B cell (primary cell): ENCODE measurements around the gene BOK. TPM values are rescaled to one million over a fixed set of nuclear protein-coding genes. Genes with fewer than 3 reads are reported as not detected.

Experiments
- ATAC-seq: fragments of 200-7000 bp; cut with Tn5 transposase; one replicate; pipeline ENCODE4 v1.10.0; 2021; ENCODE audit warnings: low read depth, mild to moderate bottlenecking, moderate number of reproducible peaks, moderate library complexity
- CTCF ChIA-PET: fragments of 350-600 bp; sonication (Branson Sonifier 250); formaldehyde crosslinking; loops from one replicate; lab custom pipeline; 2021; ENCODE audit warnings: antibody characterized with exemption, inconsistent platforms; lab: Charles Lee
- POLR2A ChIA-PET: fragments of 350-600 bp; sonication (Branson Sonifier 250); formaldehyde crosslinking; loops from one replicate; lab custom pipeline; 2021; ENCODE audit warnings: antibody characterized with exemption; lab: Charles Lee
- DNase-seq: peaks from one replicate; pipeline ENCODE4 v3.0.0; 2013
- H2AFZ ChIP-seq: 2 replicates; pipeline ENCODE4 v1.6.1; 2012; ENCODE audit warnings: mild to moderate bottlenecking, low read depth, low read length; ENCODE audit not compliant: insufficient read depth, poor library complexity, severe bottlenecking
- H3K27ac ChIP-seq, 2 donors: 1 replicate in 1 of 2; 2 replicates in 1 of 2; pipeline ENCODE4 v1.5.1; 2012 to 2013; ENCODE audit warnings: low read length in 2 of 2, mild to moderate bottlenecking in 2 of 2, moderate library complexity in 1 of 2
- H3K27me3 ChIP-seq, 4 experiments: fragments of 200-600 bp in 1 of 4; sonication (generic) in 1 of 4; replicated peaks in 1 of 4; 1 replicate in 2 of 4; 2 replicates in 2 of 4; pipeline versions ENCODE4 v1.6.1 to v1.7.0; 2013 to 2016; ENCODE audit warnings: low read length in 3 of 4, mild to moderate bottlenecking in 2 of 4, mixed read lengths in 1 of 4, moderate library complexity in 1 of 4; ENCODE audit not compliant: insufficient read depth in 4 of 4, control insufficient read depth in 3 of 4; ENCODE audit errors: control extremely low read depth in 1 of 4
- H3K36me3 ChIP-seq, 2 experiments: replicated peaks in 1 of 2; 1 replicate in 1 of 2; 2 replicates in 1 of 2; pipeline versions ENCODE4 v1.6.1 to v1.7.1; 2013; ENCODE audit warnings: low read length in 1 of 2; ENCODE audit not compliant: insufficient read depth in 2 of 2, control insufficient read depth in 1 of 2; ENCODE audit errors: control extremely low read depth in 1 of 2, extremely low read depth in 1 of 2
- H3K4me1 ChIP-seq, 2 donors: fragments of 200-600 bp in 1 of 2; sonication (generic) in 1 of 2; 1 replicate in 1 of 2; 2 replicates in 1 of 2; pipeline versions ENCODE4 v1.5.1 to v1.6.1; 2013 to 2017; ENCODE audit warnings: low read length in 2 of 2; ENCODE audit not compliant: control insufficient read depth in 2 of 2, insufficient read depth in 2 of 2
- H3K4me2 ChIP-seq: replicated peaks from 2 replicates; pipeline ENCODE3; 2012; ENCODE audit warnings: mild to moderate bottlenecking, low read depth, low read length; ENCODE audit not compliant: poor library complexity, severe bottlenecking
- H3K4me3 ChIP-seq, 5 experiments: fragments of 200-600 bp in 1 of 5; sonication (generic) in 1 of 5; 1 replicate in 3 of 5; 2 replicates in 2 of 5; pipeline versions ENCODE4 v1.5.1 to v1.7.0; 2011 to 2016; ENCODE audit warnings: low read length in 4 of 5, mild to moderate bottlenecking in 4 of 5, low read depth in 2 of 5, control low read depth in 1 of 5, moderate library complexity in 1 of 5; ENCODE audit not compliant: insufficient read depth in 1 of 5; ENCODE audit errors: control extremely low read depth in 1 of 5, extremely low read depth in 1 of 5
- H3K79me2 ChIP-seq: fragments of 200-600 bp; sonication (generic); one replicate; pipeline ENCODE4 v1.6.0; 2016; ENCODE audit warnings: low read length; ENCODE audit not compliant: control insufficient read depth, insufficient read depth
- H3K9ac ChIP-seq: fragments of 200-600 bp; sonication (generic); 2 replicates; pipeline ENCODE4 v1.6.1; 2017; ENCODE audit warnings: mild to moderate bottlenecking, low read length, moderate library complexity
- H3K9me3 ChIP-seq, 3 donors: one replicate each; pipeline versions ENCODE4 v1.6.1 to v1.7.1; 2013; ENCODE audit warnings: low read length in 2 of 3; ENCODE audit not compliant: control insufficient read depth in 2 of 3, insufficient read depth in 1 of 3; ENCODE audit errors: control extremely low read depth in 1 of 3
- H4K20me1 ChIP-seq: 2 replicates; pipeline ENCODE4 v1.6.0; 2012; ENCODE audit warnings: mild to moderate bottlenecking, low read length; ENCODE audit not compliant: insufficient read depth, control insufficient read depth, poor library complexity, severe bottlenecking
- H3K27ac Mint-ChIP-seq: one replicate; pipeline ENCODE4 v1.8.0; 2021; ENCODE audit warnings: mixed read lengths
- H3K27me3 Mint-ChIP-seq: one replicate; pipeline ENCODE4 v1.8.0; 2021; ENCODE audit warnings: mixed read lengths
- H3K4me1 Mint-ChIP-seq: one replicate; pipeline ENCODE4 v1.8.0; 2021; ENCODE audit warnings: mixed read lengths
- H3K4me3 Mint-ChIP-seq: one replicate; pipeline ENCODE4 v1.8.0; 2021; ENCODE audit warnings: mixed read lengths
- H3K9me3 Mint-ChIP-seq: one replicate; pipeline ENCODE4 v1.8.0; 2022; ENCODE audit warnings: mixed read lengths; ENCODE audit not compliant: insufficient read depth
- EZH2 ChIP-seq: IDR thresholded peaks from 2 replicates; pipeline ENCODE4 v1.6.1; 2012; ENCODE audit warnings: borderline replicate concordance, low read depth, mild to moderate bottlenecking, moderate library complexity, low read length; ENCODE audit not compliant: insufficient read depth, poor library complexity, severe bottlenecking
- WGBS: methylation state at CpG from one replicate; pipeline ENCODE4 v1.1.5; 2013; ENCODE audit warnings: missing lambda C conversion rate; ENCODE audit not compliant: insufficient coverage; 5-methylcytosine and 5-hydroxymethylcytosine counted together
- intact Hi-C: fragments of 100-400 bp; cut with micrococcal nuclease; formaldehyde crosslinking; loops from one replicate; pipeline ENCODE4 v1.10.0; 2022
- polyA plus RNA-seq: library from polyadenylated mRNA; depleted of rRNA; stranded (reverse); fragments of >200 nt; gene quantifications from 2 replicates; pipeline ENCODE4 v1.2.3, GENCODE V29; 2012
- total RNA-seq, 2 donors: library from RNA; stranded (reverse); fragments of 120-200 nt in 1 of 2; gene quantifications; 1 replicate in 1 of 2; 2 replicates in 1 of 2; pipeline versions ENCODE4 v1.2.3 to v1.2.4, GENCODE V29; 2013 to 2022
- TF ChIP-seq, protein P1 (sequence below): fragments of 200-600 bp; IDR thresholded peaks from one replicate; pipeline ENCODE4 v1.8.0; 2022; ENCODE audit warnings: antibody characterized with exemption, mild to moderate bottlenecking

BOK gene
- total and polyA plus RNA-seq, 2 donors (not counting 1 experiment from before 2014, with no cell fraction given) = 0.10 to 0.22 TPM

GRCh38 chr2:241613017-241613780 is 54.7 kb downstream of the BOK start:
- TF ChIP-seq EZH2 = no peak
- TF ChIP-seq, protein P1, sequence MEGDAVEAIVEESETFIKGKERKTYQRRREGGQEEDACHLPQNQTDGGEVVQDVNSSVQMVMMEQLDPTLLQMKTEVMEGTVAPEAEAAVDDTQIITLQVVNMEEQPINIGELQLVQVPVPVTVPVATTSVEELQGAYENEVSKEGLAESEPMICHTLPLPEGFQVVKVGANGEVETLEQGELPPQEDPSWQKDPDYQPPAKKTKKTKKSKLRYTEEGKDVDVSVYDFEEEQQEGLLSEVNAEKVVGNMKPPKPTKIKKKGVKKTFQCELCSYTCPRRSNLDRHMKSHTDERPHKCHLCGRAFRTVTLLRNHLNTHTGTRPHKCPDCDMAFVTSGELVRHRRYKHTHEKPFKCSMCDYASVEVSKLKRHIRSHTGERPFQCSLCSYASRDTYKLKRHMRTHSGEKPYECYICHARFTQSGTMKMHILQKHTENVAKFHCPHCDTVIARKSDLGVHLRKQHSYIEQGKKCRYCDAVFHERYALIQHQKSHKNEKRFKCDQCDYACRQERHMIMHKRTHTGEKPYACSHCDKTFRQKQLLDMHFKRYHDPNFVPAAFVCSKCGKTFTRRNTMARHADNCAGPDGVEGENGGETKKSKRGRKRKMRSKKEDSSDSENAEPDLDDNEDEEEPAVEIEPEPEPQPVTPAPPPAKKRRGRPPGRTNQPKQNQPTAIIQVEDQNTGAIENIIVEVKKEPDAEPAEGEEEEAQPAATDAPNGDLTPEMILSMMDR = no peak
- ATAC-seq = no peak
- Histone ChIP-seq H3K27me3 (no peaks in the 10 kb centered on the region), H2AFZ (no peak overlapping the region), H3K79me2 (peaks cover 58% of the 10 kb centered on the region), H3K9me3 (no peaks in the 10 kb centered on the region), H3K9ac (no peak overlapping the region), H3K27ac (no peak overlapping the region), H3K4me1 (peaks cover 21 to 30% of the 10 kb centered on the region in 2 donors), H3K4me3 (no peak overlapping the region), H3K4me2 (no peak overlapping the region), H4K20me1 (peaks cover 17% of the 10 kb centered on the region), H3K36me3 (no peaks in the 10 kb centered on the region)
- no peaks in the 10 kb centered on the region for H3K27me3 Mint-ChIP-seq
- ChIA-PET CTCF (interaction anchor here (0.7 to 1.0 kb wide), 2 partner anchors 11 to 46 kb away, joined by 3 to 4 read pairs; no protein-coding TSS in a partner anchor), POLR2A (interaction anchor here (0.6 kb wide), 1 partner anchor 372 kb away, joined by 4 read pairs; no protein-coding TSS in a partner anchor)
- no peaks in the 10 kb centered on the region for H3K9me3 Mint-ChIP-seq
- H3K4me1 Mint-ChIP-seq = peaks cover 34% of the 10 kb centered on the region
- 95% methylated on average over 4 of the region's 15 CpGs for WGBS
- no peak overlapping the region for H3K27ac Mint-ChIP-seq
- DNase-seq = no peak
- intact Hi-C loops = no loop called here
- H3K4me3 Mint-ChIP-seq = no peak overlapping the region

GRCh38 chr2:241615041-241615440 is 56.5 kb downstream of the BOK start:
- ChIA-PET CTCF (interaction anchor here (1.2 kb wide), 1 partner anchor 25 kb away, joined by 3 read pairs; no protein-coding TSS in a partner anchor), POLR2A (no interaction called here)
- Histone ChIP-seq H3K4me2 (no peak overlapping the region), H4K20me1 (peaks cover 7% of the 10 kb centered on the region), H3K9ac (no peak overlapping the region), H3K4me1 (peaks cover 19 to 25% of the 10 kb centered on the region in 2 donors), H2AFZ (no peak overlapping the region), H3K79me2 (peaks cover 67% of the 10 kb centered on the region), H3K27ac (no peak overlapping the region), H3K27me3 (no peaks in the 10 kb centered on the region), H3K9me3 (no peaks in the 10 kb centered on the region), H3K4me3 (no peak overlapping the region), H3K36me3 (no peaks in the 10 kb centered on the region)
- Mint-ChIP-seq H3K9me3 (no peaks in the 10 kb centered on the region), H3K4me3 (no peak overlapping the region), H3K4me1 (peaks cover 26% of the 10 kb centered on the region), H3K27ac (no peak overlapping the region), H3K27me3 (no peaks in the 10 kb centered on the region)
- intact Hi-C loops = no loop called here
- TF ChIP-seq EZH2 = no peak
- TF ChIP-seq, protein P1 = no peak
- 97% methylated on average over 4 of the region's 11 CpGs for WGBS
- ATAC-seq (no peak), DNase-seq (no peak)
